ENCODE results near the gene EIF2AK3. TPM values are rescaled to one million over a fixed set of nuclear protein-coding genes. Genes with fewer than 3 reads are reported as not detected.

EIF2AK3 gene
- 10 to 100 TPM; 18.1 to 39.1 (median 34.4) TPM for total RNA-seq

GRCh38 chr2:88627055-88627855 is at the start of gene EIF2AK3:
Gene EIF2AK3 (minus strand): TSS chr2:88627464. CDS start chr2:88627274, 190 bp downstream.
- H3K4me1 ChIP-seq = peaks cover 0 to 8% of the 10 kb centered on the region in 2 donors
- TF ChIP-seq POLR2A (IDR thresholded peaks at IDR 0.05) = peak; percentile 96
- peak; percentile 31 to 67 (median 43) for TF ChIP-seq CTCF (IDR thresholded peaks at IDR 0.05)
- TF ChIP-seq POLR2AphosphoS5 (IDR thresholded peaks at IDR 0.05) = peak; percentile 93 to 98 (median 96)
- intact Hi-C loops (cut with DNase I; ENCODE audit: low total_unique reads) = no loop called here
- peak within 1 kb of the TSS; percentile 69 to 85 (median 73) for H3K4me3 ChIP-seq
- peak; percentile 98 to 100 for DNase-seq (ENCODE audit: low spot score in 2 of 2)
- H3K36me3 ChIP-seq = no peaks in the 10 kb centered on the region
- no peaks in the 10 kb centered on the region for H3K9me3 ChIP-seq
- H3K27me3 ChIP-seq = no peaks in the 10 kb centered on the region
- peak within 1 kb of the TSS; percentile 98 to 99 for H3K27ac ChIP-seq

GRCh38 chr2:88673363-88673762 is 46.1 kb upstream of the EIF2AK3 start:
- intact Hi-C loops (cut with DNase I; ENCODE audit: low total_unique reads) = no loop called here
- no peak overlapping the region for H3K4me3 ChIP-seq
- H3K27ac ChIP-seq = no peak overlapping the region
- no peaks in the 10 kb centered on the region for H3K4me1 ChIP-seq
- no peak for TF ChIP-seq POLR2A (IDR thresholded peaks at IDR 0.05)
- no peak for TF ChIP-seq CTCF (IDR thresholded peaks at IDR 0.05)
- no peak for TF ChIP-seq POLR2AphosphoS5 (IDR thresholded peaks at IDR 0.05)
- no peak for DNase-seq (ENCODE audit: low spot score in 2 of 2)
- H3K9me3 ChIP-seq = no peaks in the 10 kb centered on the region
- no peaks in the 10 kb centered on the region for H3K36me3 ChIP-seq
- H3K27me3 ChIP-seq = no peaks in the 10 kb centered on the region

- no peak for DNase-seq (ENCODE audit: low spot score in 2 of 2)
- no peaks in the 10 kb centered on the region for H3K27me3 ChIP-seq
- no peak overlapping the region for H3K27ac ChIP-seq
- H3K4me1 ChIP-seq = no peaks in the 10 kb centered on the region
- intact Hi-C loops (cut with DNase I; ENCODE audit: low total_unique reads) = no loop called here
- peak overlapping the region in 1 of 3 donors; percentile 17 for H3K4me3 ChIP-seq
- TF ChIP-seq CTCF (IDR thresholded peaks at IDR 0.05) (peak; percentile 64 to 85 (median 68)), POLR2AphosphoS5 (IDR thresholded peaks at IDR 0.05) (no peak), POLR2A (IDR thresholded peaks at IDR 0.05) (no peak)
- no peaks in the 10 kb centered on the region for H3K9me3 ChIP-seq
- no peaks in the 10 kb centered on the region for H3K36me3 ChIP-seq
Observed at GRCh38 chr2:88671786-88672427, 44.6 kb upstream of the EIF2AK3 start.

- no peaks in the 10 kb centered on the region for H3K9me3 ChIP-seq
- no peaks in the 10 kb centered on the region for H3K4me1 ChIP-seq
- H3K4me3 ChIP-seq = no peak overlapping the region
- intact Hi-C loops (cut with DNase I; ENCODE audit: low total_unique reads) = no loop called here
- DNase-seq (ENCODE audit: low spot score in 2 of 2) = no peak
- H3K27me3 ChIP-seq = no peaks in the 10 kb centered on the region
- no peaks in the 10 kb centered on the region for H3K36me3 ChIP-seq
- TF ChIP-seq POLR2A (IDR thresholded peaks at IDR 0.05) (no peak), CTCF (IDR thresholded peaks at IDR 0.05) (peak in 2 of 3 donors; percentile 54 to 59), POLR2AphosphoS5 (IDR thresholded peaks at IDR 0.05) (no peak)
- no peak overlapping the region for H3K27ac ChIP-seq
Observed at GRCh38 chr2:88669482-88670214, 42.4 kb upstream of the EIF2AK3 start.
